ENCODE data around the gene SOAT1. TPM values are rescaled to one million over a fixed set of nuclear protein-coding genes. Genes with fewer than 3 reads are reported as not detected.
"Not testable (repeated sequence)": the region's sequence is repeated elsewhere in the genome, so short reads cannot be mapped to it uniquely, and the experiment has no call there.

SOAT1 gene
- total and polyA plus RNA-seq, 2 of the 4 experiments (the other 2 are of a cell fraction): 19.5 to 19.8 TPM

DNA sequence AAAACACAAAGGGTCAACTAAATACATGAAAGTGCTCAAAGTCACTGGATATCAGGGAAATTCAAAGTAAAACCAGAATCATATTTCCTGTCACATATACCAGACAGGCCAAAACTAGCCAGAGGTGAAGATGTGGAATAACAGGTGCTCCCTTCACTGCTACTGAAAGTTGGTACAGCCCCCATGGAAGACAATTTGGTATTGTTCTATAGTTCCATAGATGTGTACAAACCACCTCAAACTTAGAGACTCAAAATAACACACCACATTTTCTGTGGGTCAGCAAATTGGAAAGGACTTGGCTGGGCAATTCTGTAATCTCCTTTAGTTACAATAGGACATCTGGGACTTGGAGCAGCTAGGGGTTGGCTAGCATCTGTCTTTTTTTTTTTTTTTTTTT, 24.5 kb upstream of the SOAT1 start:
- no peak overlapping the region for H3K23ac ChIP-seq (ENCODE audit: low read depth, low read length)
- H3K36me3 ChIP-seq (ENCODE audit: control insufficient read depth, insufficient read depth, low read length): no peaks in the 10 kb centered on the region
- no peak overlapping the region for H2BK120ac ChIP-seq (ENCODE audit: low read depth, low read length)
- no peaks in the 10 kb centered on the region for H3K9me3 ChIP-seq (ENCODE audit: control insufficient read depth, insufficient read depth, low read length)
- intact Hi-C loops (cut with micrococcal nuclease): no loop called here
- H2BK5ac ChIP-seq (ENCODE audit: low read depth, low read length, poor library complexity, severe bottlenecking): no peak overlapping the region
- H4K8ac ChIP-seq (ENCODE audit: low read depth in 2 of 2, low read length in 2 of 2): no peak overlapping the region
- no peak for TF ChIP-seq POLR2A (IDR thresholded peaks at IDR 0.05; ENCODE audit: low read depth, low read length)
- no peak overlapping the region for H2AFZ ChIP-seq (replicated peaks; ENCODE audit: low read length, poor library complexity)
- no peaks in the 10 kb centered on the region for H4K20me1 ChIP-seq (ENCODE audit: insufficient read depth, low read length)
- H3K4me1 ChIP-seq (ENCODE audit: control insufficient read depth, insufficient read depth, low read length): no peaks in the 10 kb centered on the region
- no peak for DNase-seq
- no TSS peak for BruUV-seq (replicated peaks)
- H3K18ac ChIP-seq (ENCODE audit: low read depth, low read length): no peak overlapping the region
- H3K4me3 ChIP-seq (ENCODE audit: insufficient read depth, low read depth, low read length): no peak overlapping the region
- no peak overlapping the region for H3K4ac ChIP-seq (ENCODE audit: low read depth, low read length)
- no peak overlapping the region for H2BK15ac ChIP-seq (ENCODE audit: low read depth, low read length)
- no peak overlapping the region for H2BK20ac ChIP-seq (ENCODE audit: low read depth, low read length)
- no peak overlapping the region for H3K9ac ChIP-seq (ENCODE audit: low read depth, low read length)
- H3K56ac ChIP-seq (ENCODE audit: extremely low read depth, insufficient read depth, low read length): no peak overlapping the region
- H2AK5ac ChIP-seq (ENCODE audit: low read depth, low read length): no peak overlapping the region
- H3K79me1 ChIP-seq (ENCODE audit: low read depth in 1 of 2, low read length in 2 of 2): no peaks in the 10 kb centered on the region
- no peak overlapping the region for H3K4me2 ChIP-seq (ENCODE audit: low read depth, low read length)
- H3K14ac ChIP-seq (replicated peaks; ENCODE audit: low read depth, low read length): no peak overlapping the region
- H4K91ac ChIP-seq (ENCODE audit: insufficient read depth, low read depth, low read length): no peak overlapping the region
- H3K9me1 ChIP-seq (ENCODE audit: insufficient read depth, low read length): no peaks in the 10 kb centered on the region
- H4K5ac ChIP-seq (ENCODE audit: low read depth, low read length): no peak overlapping the region
- in situ Hi-C loops (cut with MboI; ENCODE audit: low sequenced_read_pairs): loop anchor here (25.0 kb wide), 1 partner anchor 318 kb away; the partner anchor contains the start of genes NPHS2 and TDRD5
- no peak overlapping the region for H3K27ac ChIP-seq (ENCODE audit: insufficient read depth, low read length)
- POLR2A ChIA-PET (ENCODE audit: unreplicated experiment): no interaction called here
- CTCF ChIA-PET: no interaction called here
- H3K27me3 ChIP-seq (ENCODE audit: control insufficient read depth, insufficient read depth, low read length): no peaks in the 10 kb centered on the region
- no peak overlapping the region for H2AK9ac ChIP-seq (replicated peaks; ENCODE audit: low read depth, low read length, poor library complexity)
- no peak for ATAC-seq (ENCODE audit: low read depth)
- dilution Hi-C loops (cut with HindIII; ENCODE audit: low sequenced_read_pairs, unreplicated experiment): no loop called here

DNA sequence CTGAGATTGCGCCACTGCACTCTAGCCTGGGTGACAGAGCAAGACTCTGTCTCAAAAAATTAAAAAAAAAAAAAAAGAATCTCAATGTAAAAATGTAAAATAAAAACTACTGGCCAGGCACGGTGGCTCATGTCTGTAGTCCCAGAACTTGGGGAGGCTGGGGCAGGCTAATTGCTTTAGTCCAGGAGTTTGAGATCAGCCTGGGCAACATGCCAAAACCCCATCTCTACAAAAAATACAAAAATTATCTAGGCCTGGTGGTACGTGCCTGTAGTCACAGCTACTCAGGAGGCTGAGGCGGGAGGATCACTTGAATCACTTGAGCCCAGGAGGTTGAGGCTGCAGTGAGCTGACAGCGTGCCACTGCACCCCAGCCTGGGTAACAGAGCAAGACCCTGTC, 19.2 kb upstream of the SOAT1 start:
- H3K27ac ChIP-seq (ENCODE audit: insufficient read depth, low read length); H2BK5ac ChIP-seq (ENCODE audit: low read depth, low read length, poor library complexity, severe bottlenecking); BruUV-seq (replicated peaks); CTCF ChIA-PET; H3K4ac ChIP-seq (ENCODE audit: low read depth, low read length); H4K20me1 ChIP-seq (ENCODE audit: insufficient read depth, low read length); H2AK5ac ChIP-seq (ENCODE audit: low read depth, low read length); H3K9me3 ChIP-seq (ENCODE audit: control insufficient read depth, insufficient read depth, low read length); H3K9ac ChIP-seq (ENCODE audit: low read depth, low read length); H3K23ac ChIP-seq (ENCODE audit: low read depth, low read length); H4K8ac ChIP-seq (ENCODE audit: low read depth in 2 of 2, low read length in 2 of 2); intact Hi-C loops (cut with micrococcal nuclease); H2BK20ac ChIP-seq (ENCODE audit: low read depth, low read length); ATAC-seq (ENCODE audit: low read depth); H2BK120ac ChIP-seq (ENCODE audit: low read depth, low read length); H2AFZ ChIP-seq (replicated peaks; ENCODE audit: low read length, poor library complexity); H3K4me1 ChIP-seq (ENCODE audit: control insufficient read depth, insufficient read depth, low read length); H3K9me1 ChIP-seq (ENCODE audit: insufficient read depth, low read length); dilution Hi-C loops (cut with HindIII; ENCODE audit: low sequenced_read_pairs, unreplicated experiment); H4K5ac ChIP-seq (ENCODE audit: low read depth, low read length); H3K14ac ChIP-seq (replicated peaks; ENCODE audit: low read depth, low read length); H3K18ac ChIP-seq (ENCODE audit: low read depth, low read length); H3K4me3 ChIP-seq (ENCODE audit: insufficient read depth, low read depth, low read length); H3K79me1 ChIP-seq (ENCODE audit: low read depth in 1 of 2, low read length in 2 of 2); H2AK9ac ChIP-seq (replicated peaks; ENCODE audit: low read depth, low read length, poor library complexity); H3K36me3 ChIP-seq (ENCODE audit: control insufficient read depth, insufficient read depth, low read length); POLR2A ChIA-PET (ENCODE audit: unreplicated experiment); DNase-seq; H3K27me3 ChIP-seq (ENCODE audit: control insufficient read depth, insufficient read depth, low read length); H2BK15ac ChIP-seq (ENCODE audit: low read depth, low read length); H3K56ac ChIP-seq (ENCODE audit: extremely low read depth, insufficient read depth, low read length); H3K4me2 ChIP-seq (ENCODE audit: low read depth, low read length); H4K91ac ChIP-seq (ENCODE audit: insufficient read depth, low read depth, low read length): not testable (repeated sequence)
- WGBS, 2 experiments (ENCODE audit: extremely low coverage in 2 of 2, insufficient read length in 1 of 2): no CpG with 5 or more reads among the region's 5 CpGs
- in situ Hi-C loops (cut with MboI; ENCODE audit: low sequenced_read_pairs): loop anchor here (25.0 kb wide), 1 partner anchor 313 kb away; the partner anchor contains the start of genes NPHS2 and TDRD5
